Neural cell (in vitro differentiated cells): ENCODE data around the gene FNDC11. TPM values are rescaled to one million over a fixed set of nuclear protein-coding genes. Genes with fewer than 3 reads are reported as not detected.
"Not testable (repeated sequence)": the region's sequence is repeated elsewhere in the genome, so short reads cannot be mapped to it uniquely, and the experiment has no call there.

Source experiments
- H2AFZ ChIP-seq: fragments of 200-600, 300-800 bp; sonication (generic), shearing (Covaris generic); 2 replicates; pipeline ENCODE4 v1.6.0; 2014; ENCODE audit warnings: low read depth, mild to moderate bottlenecking, antibody characterized with exemption, low read length, moderate library complexity
- H3F3A ChIP-seq: fragments of 200-600 bp; shearing (Covaris generic); 2 replicates; pipeline ENCODE4 v1.6.1; 2016; ENCODE audit warnings: mild to moderate bottlenecking, moderate library complexity, mixed read lengths, antibody characterized with exemption, low read length; ENCODE audit not compliant: insufficient read depth, poor library complexity, severe bottlenecking
- H3K27ac ChIP-seq: fragments of 200-600, 300-800 bp; sonication (generic), shearing (Covaris generic); 2 replicates; pipeline ENCODE4 v1.5.1; 2014; ENCODE audit warnings: mild to moderate bottlenecking, low read length, moderate library complexity
- H3K27me3 ChIP-seq: fragments of 300-800, 200-600 bp; sonication (generic), shearing (Covaris generic); 2 replicates; pipeline ENCODE4 v1.6.0; 2014; ENCODE audit warnings: mild to moderate bottlenecking, low read depth, low read length, moderate library complexity; ENCODE audit not compliant: insufficient read depth
- H3K36me3 ChIP-seq: fragments of 300-800, 200-600 bp; sonication (generic), shearing (Covaris generic); 2 replicates; pipeline ENCODE4 v1.5.1; 2014; ENCODE audit warnings: mild to moderate bottlenecking, antibody characterized with exemption, low read length, moderate library complexity; ENCODE audit not compliant: insufficient read depth
- H3K4me2 ChIP-seq: fragments of 300-800, 200-600 bp; sonication (generic), shearing (Covaris generic); 2 replicates; pipeline ENCODE4 v1.6.0; 2014; ENCODE audit warnings: mild to moderate bottlenecking, low read length
- H3K4me3 ChIP-seq: fragments of 300-800, 200-600 bp; sonication (generic), shearing (Covaris generic); 2 replicates; pipeline ENCODE4 v1.5.1; 2014; ENCODE audit warnings: mild to moderate bottlenecking, low read length, moderate library complexity
- H3K79me2 ChIP-seq: fragments of 200-600 bp; shearing (Covaris generic); replicated peaks from 2 replicates; pipeline ENCODE4 v1.6.0; 2014; ENCODE audit warnings: mild to moderate bottlenecking, low read length, moderate library complexity; ENCODE audit not compliant: insufficient read depth
- H3K9ac ChIP-seq: fragments of 300-800, 200-600 bp; sonication (generic), shearing (Covaris generic); 2 replicates; pipeline ENCODE4 v1.6.1; 2016; ENCODE audit warnings: mild to moderate bottlenecking, low read length, mixed read lengths
- H3K9me2 ChIP-seq: fragments of 200-600 bp; shearing (Covaris generic); 2 replicates; pipeline ENCODE4 v1.6.1; 2016; ENCODE audit warnings: mild to moderate bottlenecking, low read length, mixed read lengths; ENCODE audit not compliant: insufficient read depth
- H3K9me3 ChIP-seq: fragments of 200-600, 300-800 bp; sonication (generic), shearing (Covaris generic); 2 replicates; pipeline ENCODE4 v1.6.1; 2016; ENCODE audit warnings: mild to moderate bottlenecking, mixed run types, low read length, moderate library complexity, mixed read lengths
- H4K20me1 ChIP-seq: fragments of 200-600 bp; shearing (Covaris generic); 2 replicates; pipeline ENCODE4 v1.6.1; 2016; ENCODE audit warnings: mild to moderate bottlenecking, mixed run types; ENCODE audit not compliant: insufficient read depth
- CTCF ChIP-seq: fragments of 450-650 bp; IDR thresholded peaks from 2 replicates; pipeline ENCODE4 v1.5.1; 2014; ENCODE audit warnings: antibody characterized with exemption, mild to moderate bottlenecking, moderate library complexity; ENCODE audit not compliant: poor library complexity, severe bottlenecking
- EP300 ChIP-seq: fragments of 450-650 bp; conservative IDR thresholded peaks from 2 replicates; pipeline ENCODE4 v1.6.1; 2014; ENCODE audit warnings: antibody characterized with exemption, mild to moderate bottlenecking, moderate library complexity; ENCODE audit not compliant: poor library complexity, severe bottlenecking
- EZH2 ChIP-seq: fragments of 200-600, 300-800 bp; shearing (Covaris generic), sonication (generic); IDR thresholded peaks from 2 replicates; pipeline ENCODE4 v1.6.1; 2014; ENCODE audit warnings: antibody characterized with exemption, low read length, borderline replicate concordance, mild to moderate bottlenecking; ENCODE audit not compliant: insufficient read depth, poor library complexity, severe bottlenecking
- MXI1 ChIP-seq: fragments of 450-650 bp; conservative IDR thresholded peaks from 2 replicates; pipeline ENCODE4 v1.6.1; 2014; ENCODE audit warnings: antibody characterized with exemption, mild to moderate bottlenecking; ENCODE audit not compliant: poor library complexity, severe bottlenecking
- POLR2AphosphoS5 ChIP-seq: IDR thresholded peaks from 2 replicates; pipeline ENCODE4 v1.6.1; 2012
- RAD21 ChIP-seq: fragments of 450-650 bp; conservative IDR thresholded peaks from 2 replicates; pipeline ENCODE4 v1.6.1; 2014; ENCODE audit warnings: antibody characterized with exemption, mild to moderate bottlenecking, moderate library complexity
- REST ChIP-seq: IDR thresholded peaks from 2 replicates; pipeline ENCODE4 v1.6.1; 2012; ENCODE audit warnings: borderline replicate concordance
- SMC3 ChIP-seq: fragments of 450-650 bp; conservative IDR thresholded peaks from 2 replicates; pipeline ENCODE4 v1.6.1; 2014; ENCODE audit warnings: antibody characterized with exemption, mild to moderate bottlenecking, moderate library complexity; ENCODE audit not compliant: poor library complexity
- TAF1 ChIP-seq: IDR thresholded peaks from 2 replicates; pipeline ENCODE4 v1.6.1; 2012; ENCODE audit warnings: low read depth
- polyA plus RNA-seq: library from polyadenylated mRNA; depleted of rRNA; stranded (reverse); fragments of >200 nt; gene quantifications from 2 replicates; pipeline ENCODE4 v1.2.3, GENCODE V29; 2014

The FNDC11 gene
- polyA plus RNA-seq, 1 donor from 2014 or later = 1.9 TPM

GRCh38 chr20:63513207-63513606, 40.8 kb upstream of the FNDC11 start:
- no peak overlapping the region for H3K9ac ChIP-seq
- H3K79me2 ChIP-seq = no peaks in the 10 kb centered on the region
- no peak overlapping the region for H2AFZ ChIP-seq
- H4K20me1 ChIP-seq = no peaks in the 10 kb centered on the region
- TF ChIP-seq MXI1 = no peak
- no peak for TF ChIP-seq SMC3
- no peak for TF ChIP-seq EZH2
- no peak for TF ChIP-seq EP300
- TF ChIP-seq CTCF = no peak
- no peak overlapping the region for H3K4me3 ChIP-seq
- H3K27me3 ChIP-seq = no peaks in the 10 kb centered on the region
- H3K27ac ChIP-seq = no peak overlapping the region
- H3K36me3 ChIP-seq = no peaks in the 10 kb centered on the region
- H3K9me2 ChIP-seq = no peaks in the 10 kb centered on the region
- no peaks in the 10 kb centered on the region for H3K9me3 ChIP-seq
- no peaks in the 10 kb centered on the region for H3F3A ChIP-seq
- H3K4me2 ChIP-seq = no peak overlapping the region

- H3K27ac ChIP-seq, H2AFZ ChIP-seq, H3K27me3 ChIP-seq, H3K9me3 ChIP-seq, H4K20me1 ChIP-seq, H3K9ac ChIP-seq, H3K36me3 ChIP-seq, H3K4me3 ChIP-seq, H3K9me2 ChIP-seq, H3K4me2 ChIP-seq, H3K79me2 ChIP-seq, H3F3A ChIP-seq: not testable (repeated sequence)
These were observed 39.4 kb upstream of the FNDC11 start for GRCh38 chr20:63514520-63514919.

GRCh38 chr20:63517376-63518309, 36.3 kb upstream of the FNDC11 start:
- Histone ChIP-seq H3K79me2 (peaks cover 15% of the 10 kb centered on the region), H3K9me2 (no peaks in the 10 kb centered on the region), H4K20me1 (peaks cover 7% of the 10 kb centered on the region), H3K9me3 (no peaks in the 10 kb centered on the region), H3K27ac (no peak overlapping the region), H3K9ac (no peak overlapping the region), H3K4me3 (no peak overlapping the region), H3K36me3 (no peaks in the 10 kb centered on the region), H3F3A (no peaks in the 10 kb centered on the region), H3K4me2 (no peak overlapping the region), H2AFZ (no peak overlapping the region), H3K27me3 (no peaks in the 10 kb centered on the region)
- TF ChIP-seq REST (no peak), EP300 (no peak), RAD21 (no peak), CTCF (no peak), EZH2 (no peak), SMC3 (no peak), TAF1 (no peak), POLR2AphosphoS5 (no peak)
